Stimulated activated naive CD8-positive, alpha-beta T cell treated with anti-CD3 and anti-CD28 coated beads, Interleukin-15, Interleukin-2, amounts not matched to agents 100 ng/mL and 50 ng/mL, for 24 hours (primary cell): ENCODE measurements around the gene PGAP6.
"Not testable (repeated sequence)": the region's sequence is repeated elsewhere in the genome, so short reads cannot be mapped to it uniquely, and the experiment has no call there.

ENCODE experiments used
- H3K27ac Mint-ChIP-seq: one replicate; pipeline ENCODE4 v1.8.0; 2021; ENCODE audit warnings: mild to moderate bottlenecking, mixed read lengths
- H3K27me3 Mint-ChIP-seq: one replicate; pipeline ENCODE4 v1.8.0; 2021; ENCODE audit warnings: mixed read lengths
- H3K36me3 Mint-ChIP-seq: one replicate; pipeline ENCODE4 v1.8.0; 2021; ENCODE audit warnings: low read depth, mixed read lengths
- H3K4me1 Mint-ChIP-seq: one replicate; pipeline ENCODE4 v1.8.0; 2021; ENCODE audit warnings: low read depth, mixed read lengths
- H3K4me3 Mint-ChIP-seq: one replicate; pipeline ENCODE4 v1.8.0; 2021; ENCODE audit warnings: mild to moderate bottlenecking, mixed read lengths
- H3K9me3 Mint-ChIP-seq: one replicate; pipeline ENCODE4 v1.8.0; 2021; ENCODE audit warnings: mixed read lengths

Gene PGAP6

DNA sequence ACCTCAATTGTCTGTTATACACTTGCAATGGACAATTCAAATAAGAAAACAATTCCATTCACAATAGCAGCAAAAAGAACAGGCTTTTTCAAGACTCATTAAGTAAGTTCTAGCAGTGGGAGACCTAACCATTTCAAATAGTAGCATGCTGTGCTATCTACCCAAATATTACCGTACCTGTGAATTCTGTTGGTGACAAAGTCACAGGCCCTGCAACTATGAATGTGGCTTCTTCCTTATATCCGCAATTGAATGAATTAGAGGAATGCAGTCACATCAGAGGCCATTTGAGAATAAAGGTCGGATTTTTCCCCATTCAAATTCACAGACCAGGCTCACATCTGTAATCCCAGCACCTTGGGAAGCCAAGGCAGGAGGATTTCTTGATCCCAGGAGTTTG lies 14.4 kb upstream of the PGAP6 start:
- Mint-ChIP-seq H3K27me3 (no peaks in the 10 kb centered on the region), H3K36me3 (no peaks in the 10 kb centered on the region), H3K4me1 (peaks cover 37% of the 10 kb centered on the region), H3K4me3 (peak overlapping the region; percentile 81), H3K27ac (no peak overlapping the region), H3K9me3 (no peaks in the 10 kb centered on the region)

GRCh38 chr16:392450-393030 lies 10.8 kb upstream of the PGAP6 start:
- Mint-ChIP-seq H3K27me3 (no peaks in the 10 kb centered on the region), H3K4me3 (peak overlapping the region; percentile 57), H3K9me3 (no peaks in the 10 kb centered on the region), H3K4me1 (peaks cover 28% of the 10 kb centered on the region), H3K36me3 (no peaks in the 10 kb centered on the region), H3K27ac (peak overlapping the region; percentile 81)

DNA sequence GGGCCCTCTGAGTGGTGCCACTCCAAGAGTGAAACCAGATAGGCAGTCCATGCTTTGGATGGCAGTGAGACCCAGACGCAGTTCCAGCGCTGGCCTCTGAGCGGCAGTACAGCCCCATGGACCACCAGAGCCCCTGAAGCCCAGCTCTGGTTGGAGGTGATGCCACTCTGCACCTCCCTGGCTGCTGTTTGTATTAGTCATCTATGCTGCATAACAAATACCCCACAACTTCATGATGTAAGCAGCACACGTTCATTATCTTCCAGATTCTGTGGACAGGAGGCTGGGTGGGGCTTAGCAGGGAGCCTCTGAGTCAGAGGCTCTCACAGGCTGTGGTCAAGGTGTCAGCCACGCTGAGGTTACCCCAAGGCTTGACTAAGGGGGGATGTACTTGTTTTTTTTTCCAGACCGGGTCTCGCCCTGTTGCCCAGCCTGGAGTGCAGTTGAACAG lies 10.1 kb upstream of the PGAP6 start:
- H3K4me1 Mint-ChIP-seq, result peaks cover 28% of the 10 kb centered on the region
- no peaks in the 10 kb centered on the region for H3K27me3 Mint-ChIP-seq
- H3K27ac Mint-ChIP-seq, result peak overlapping the region; percentile 81
- H3K36me3 Mint-ChIP-seq, result no peaks in the 10 kb centered on the region
- peak overlapping the region; percentile 57 for H3K4me3 Mint-ChIP-seq
- H3K9me3 Mint-ChIP-seq, result no peaks in the 10 kb centered on the region

DNA sequence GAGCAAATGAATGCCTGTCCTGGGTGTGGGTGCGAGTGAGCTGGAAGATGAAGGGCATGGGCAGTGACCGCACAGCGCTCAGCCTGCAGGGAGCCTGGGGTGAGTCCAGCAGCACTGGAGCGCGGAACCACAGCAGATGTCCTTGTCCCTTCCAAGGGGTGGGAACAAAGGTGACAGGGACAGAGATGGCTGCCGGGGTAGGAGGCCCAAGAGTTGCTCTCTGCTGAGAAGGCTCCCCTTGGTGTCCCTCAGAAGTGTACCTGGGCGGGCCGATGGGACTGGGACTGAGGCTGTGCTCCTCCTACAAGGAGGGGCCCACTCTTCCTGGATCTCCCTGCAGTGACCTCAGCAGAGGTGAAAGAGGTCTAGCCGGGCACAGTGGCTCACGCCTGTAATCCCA lies 7.6 kb upstream of the PGAP6 start:
- no peaks in the 10 kb centered on the region for H3K9me3 Mint-ChIP-seq
- H3K27me3 Mint-ChIP-seq, result no peaks in the 10 kb centered on the region
- H3K27ac Mint-ChIP-seq, result no peak overlapping the region
- H3K4me1 Mint-ChIP-seq, result peaks cover 20% of the 10 kb centered on the region
- no peaks in the 10 kb centered on the region for H3K36me3 Mint-ChIP-seq
- H3K4me3 Mint-ChIP-seq, result no peak overlapping the region

GRCh38 chr16:387761-388666 lies 6.2 kb upstream of the PGAP6 start:
- H3K4me3 Mint-ChIP-seq, H3K36me3 Mint-ChIP-seq, H3K27me3 Mint-ChIP-seq, H3K9me3 Mint-ChIP-seq, H3K27ac Mint-ChIP-seq: not testable (repeated sequence)
- peaks cover 31% of the 10 kb centered on the region for H3K4me1 Mint-ChIP-seq

GRCh38 chr16:386641-387156 lies 4.9 kb upstream of the PGAP6 start:
- Mint-ChIP-seq H3K36me3 (no peaks in the 10 kb centered on the region), H3K27me3 (peaks cover 3% of the 10 kb centered on the region), H3K9me3 (no peaks in the 10 kb centered on the region), H3K27ac (no peak overlapping the region), H3K4me3 (no peak overlapping the region), H3K4me1 (peaks cover 25% of the 10 kb centered on the region)

GRCh38 chr16:383326-384051 lies 1.7 kb upstream of the PGAP6 start:
- H3K4me3 Mint-ChIP-seq, result peak overlapping the region; percentile 83
- H3K36me3 Mint-ChIP-seq, result no peaks in the 10 kb centered on the region
- no peaks in the 10 kb centered on the region for H3K9me3 Mint-ChIP-seq
- H3K27ac Mint-ChIP-seq, result peak overlapping the region; percentile 87
- peaks cover 29% of the 10 kb centered on the region for H3K4me1 Mint-ChIP-seq
- H3K27me3 Mint-ChIP-seq, result peaks cover 3% of the 10 kb centered on the region

DNA sequence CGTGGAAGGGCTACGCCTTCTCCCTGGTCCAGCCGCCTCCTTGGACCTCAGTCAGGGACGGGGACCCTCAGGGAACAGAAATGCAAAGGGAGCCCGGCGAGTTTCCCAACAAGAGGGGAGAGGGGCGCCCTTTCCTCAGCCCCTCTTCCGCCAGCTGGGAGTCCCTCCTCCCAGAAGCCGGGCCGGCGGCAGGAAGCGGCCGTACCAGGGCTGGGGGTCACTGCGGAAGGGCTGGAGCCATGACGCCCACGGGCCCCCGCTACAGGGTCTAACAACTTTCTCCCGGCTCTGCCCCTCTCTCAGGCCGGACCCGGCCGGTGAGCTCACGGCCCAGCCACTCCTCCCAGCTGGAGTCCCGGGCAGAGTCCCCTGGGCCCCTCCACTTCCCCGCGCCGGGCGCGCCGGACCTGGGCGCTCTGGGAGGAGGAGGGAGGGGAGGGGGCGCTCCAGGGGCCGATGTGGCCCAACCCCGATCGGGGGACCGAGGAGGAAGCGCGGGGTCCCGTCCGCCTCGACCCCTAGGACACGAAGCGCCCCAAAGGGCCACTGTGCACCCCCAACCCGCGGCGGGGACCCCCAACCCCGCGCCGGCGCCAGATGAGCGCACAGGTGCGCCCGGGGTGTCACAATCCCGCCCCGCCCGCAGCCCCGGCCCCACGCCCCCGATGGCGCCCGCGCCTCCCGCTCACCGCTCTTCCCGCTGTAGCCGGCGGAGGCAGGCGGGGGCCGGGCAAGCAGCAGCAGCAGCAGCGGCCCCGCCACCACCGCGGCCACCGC lies 578 bp downstream of the PGAP6 start:
- no peak overlapping the region for H3K27ac Mint-ChIP-seq
- H3K27me3 Mint-ChIP-seq, result peaks cover 3% of the 10 kb centered on the region
- no peaks in the 10 kb centered on the region for H3K9me3 Mint-ChIP-seq
- no peaks in the 10 kb centered on the region for H3K36me3 Mint-ChIP-seq
- peak overlapping the region; percentile 74 for H3K4me3 Mint-ChIP-seq
- H3K4me1 Mint-ChIP-seq, result peaks cover 29% of the 10 kb centered on the region

DNA sequence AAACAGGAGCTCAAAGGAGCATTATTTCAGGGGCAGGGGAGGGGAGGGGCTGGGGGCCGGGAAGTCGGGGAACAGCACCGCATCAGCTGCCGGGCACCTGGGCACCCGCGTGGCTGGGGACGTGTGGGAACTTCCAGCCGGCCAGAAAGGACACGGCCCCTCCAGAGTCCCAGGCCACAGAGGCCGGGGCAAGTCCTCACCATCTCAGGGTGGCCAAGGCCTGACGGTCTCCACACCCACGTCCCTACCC lies 1.1 kb downstream of the PGAP6 start:
- Mint-ChIP-seq H3K27me3 (peaks cover 3% of the 10 kb centered on the region), H3K4me1 (peaks cover 29% of the 10 kb centered on the region), H3K9me3 (no peaks in the 10 kb centered on the region), H3K36me3 (no peaks in the 10 kb centered on the region), H3K4me3 (peak overlapping the region; percentile 74), H3K27ac (no peak overlapping the region)

- Mint-ChIP-seq H3K36me3 (no peaks in the 10 kb centered on the region), H3K27ac (peak overlapping the region; percentile 67), H3K9me3 (no peaks in the 10 kb centered on the region), H3K4me1 (peaks cover 29% of the 10 kb centered on the region), H3K27me3 (peaks cover 3% of the 10 kb centered on the region), H3K4me3 (peak overlapping the region; percentile 74)
Measured at GRCh38 chr16:379961-380761, 1.6 kb downstream of the PGAP6 start.

GRCh38 chr16:379183-379960 lies 2.4 kb downstream of the PGAP6 start:
- Mint-ChIP-seq H3K4me1 (peaks cover 29% of the 10 kb centered on the region), H3K27me3 (peaks cover 3% of the 10 kb centered on the region), H3K36me3 (no peaks in the 10 kb centered on the region), H3K4me3 (peak overlapping the region; percentile 74), H3K9me3 (no peaks in the 10 kb centered on the region), H3K27ac (no peak overlapping the region)

GRCh38 chr16:378821-379182 lies 3.0 kb downstream of the PGAP6 start:
- Mint-ChIP-seq H3K27ac (no peak overlapping the region), H3K27me3 (peaks cover 3% of the 10 kb centered on the region), H3K4me1 (peaks cover 25% of the 10 kb centered on the region)

GRCh38 chr16:378113-378820 lies 3.5 kb downstream of the PGAP6 start:
- H3K4me1 Mint-ChIP-seq, result peaks cover 19% of the 10 kb centered on the region
- not testable (repeated sequence) for H3K9me3 Mint-ChIP-seq, H3K36me3 Mint-ChIP-seq, H3K27ac Mint-ChIP-seq, H3K4me3 Mint-ChIP-seq, H3K27me3 Mint-ChIP-seq

More at GRCh38 chr16:378821-379182, 3.0 kb downstream of the PGAP6 start:
- no peak overlapping the region for H3K4me3 Mint-ChIP-seq
- H3K9me3 Mint-ChIP-seq, result no peaks in the 10 kb centered on the region
- H3K36me3 Mint-ChIP-seq, result no peaks in the 10 kb centered on the region
